CD4-positive, alpha-beta T cell (primary cell): ENCODE data around the gene PPP4R3A. TPM values are rescaled to one million over a fixed set of nuclear protein-coding genes. Genes with fewer than 3 reads are reported as not detected.
A peak's percentile ranks its signal among the peaks of the same experiment; 100 is the strongest.

Source experiments
- ATAC-seq: fragments of 200-7000 bp; cut with Tn5 transposase; one replicate; pipeline ENCODE4 v1.10.0; 2022; ENCODE audit warnings: mild to moderate bottlenecking; ENCODE audit not compliant: poor library complexity
- CTCF ChIA-PET: fragments of 350-600 bp; sonication (Branson Sonifier 250); formaldehyde crosslinking; loops from one replicate; lab custom pipeline; 2021; ENCODE audit warnings: antibody characterized with exemption, inconsistent platforms; lab: Charles Lee
- POLR2A ChIA-PET: fragments of 350-600 bp; sonication (Branson Sonifier 250); formaldehyde crosslinking; loops from one replicate; lab custom pipeline; 2021; ENCODE audit warnings: antibody characterized with exemption, inconsistent platforms; lab: Charles Lee
- DNase-seq, 14 experiments: peaks; one replicate each; pipeline ENCODE4 v3.0.0-alpha.2; 2013 to 2020; ENCODE audit warnings: mixed read lengths in 2 of 14
- H3K27ac ChIP-seq, 2 donors: one replicate each; pipeline versions ENCODE4 v1.5.1 to v1.7.0; 2013; ENCODE audit warnings: low read length in 2 of 2, low read depth in 1 of 2, mild to moderate bottlenecking in 1 of 2
- H3K27me3 ChIP-seq, 2 experiments: 1 replicate in 1 of 2; 2 replicates in 1 of 2; pipeline versions ENCODE4 v1.6.1 to v1.7.0; 2013; ENCODE audit warnings: low read length in 2 of 2, control low read depth in 1 of 2, mild to moderate bottlenecking in 1 of 2, moderate library complexity in 1 of 2; ENCODE audit not compliant: insufficient read depth in 2 of 2, control insufficient read depth in 1 of 2
- H3K36me3 ChIP-seq: one replicate; pipeline ENCODE4 v1.6.1; 2013; ENCODE audit warnings: low read length, control low read depth; ENCODE audit not compliant: insufficient read depth
- H3K4me1 ChIP-seq: one replicate; pipeline ENCODE4 v1.6.1; 2013; ENCODE audit warnings: low read length, control low read depth; ENCODE audit not compliant: insufficient read depth
- H3K4me3 ChIP-seq: one replicate; pipeline ENCODE4 v1.5.1; 2013; ENCODE audit warnings: mild to moderate bottlenecking, low read length, moderate library complexity
- H3K9me3 ChIP-seq, 2 experiments: 1 replicate in 1 of 2; 2 replicates in 1 of 2; pipeline versions ENCODE4 v1.6.1 to v1.7.0; 2013; ENCODE audit warnings: low read length in 2 of 2, mild to moderate bottlenecking in 2 of 2, control low read depth in 1 of 2, moderate library complexity in 1 of 2; ENCODE audit not compliant: control insufficient read depth in 1 of 2, insufficient read depth in 1 of 2
- H3K27ac Mint-ChIP-seq: one replicate; pipeline ENCODE4 v1.8.0; 2020; ENCODE audit warnings: mixed read lengths
- H3K27me3 Mint-ChIP-seq: one replicate; pipeline ENCODE4 v1.8.0; 2021; ENCODE audit warnings: mixed read lengths
- H3K36me3 Mint-ChIP-seq: one replicate; pipeline ENCODE4 v1.8.0; 2021; ENCODE audit warnings: low read depth, mixed read lengths
- H3K4me1 Mint-ChIP-seq: one replicate; pipeline ENCODE4 v1.8.0; 2021; ENCODE audit warnings: low read depth, mixed read lengths
- H3K4me3 Mint-ChIP-seq: one replicate; pipeline ENCODE4 v1.8.0; 2020; ENCODE audit warnings: mild to moderate bottlenecking, mixed read lengths
- H3K9me3 Mint-ChIP-seq: one replicate; pipeline ENCODE4 v1.8.0; 2020; ENCODE audit warnings: mixed read lengths
- intact Hi-C, 2 experiments: fragments of 100-400 bp; cut with DNase I in 1 of 2; cut with micrococcal nuclease in 1 of 2; formaldehyde crosslinking; loops; one replicate each; pipeline versions ENCODE4 v1.15.1 to v1.9.0; 2023 to 2025; cut with DNase I, micrococcal nuclease
- total RNA-seq, 174 experiments: library from RNA in 2 of 174; stranded (reverse) in 2 of 174; gene quantifications; one replicate each; pipeline ENCODE4 v1.2.3 and lab custom pipeline; 2021 to 2026
- TF ChIP-seq, protein P1 (sequence below): fragments of 200-600 bp; IDR thresholded peaks from one replicate; pipeline ENCODE4 v1.8.0; 2022; ENCODE audit warnings: antibody characterized with exemption, mild to moderate bottlenecking

PPP4R3A gene
- total RNA-seq, 2 experiments from 2014 or later = 189 to 205 TPM

DNA sequence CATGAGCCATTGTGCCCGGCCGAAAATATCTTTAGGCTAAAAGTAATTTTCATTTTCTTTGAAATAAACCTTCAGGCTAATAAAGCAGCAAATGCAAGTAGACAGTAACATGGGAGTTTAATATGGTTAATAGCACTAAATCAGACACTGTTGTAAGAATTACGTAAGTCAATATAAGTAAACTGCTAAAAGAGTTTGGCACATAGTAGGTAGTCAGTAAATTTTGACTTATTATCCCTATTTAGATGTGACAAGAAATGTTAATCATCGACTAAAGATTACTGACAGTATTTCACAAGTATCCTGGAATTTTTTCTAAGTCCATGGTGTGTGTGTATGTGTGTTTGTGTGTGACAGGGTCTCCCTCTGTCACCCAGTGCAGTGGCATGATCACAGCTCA is 3.9 kb downstream of the PPP4R3A start:
- intact Hi-C loops = loop anchor here in 1 of 2 experiments (5.0 kb wide), 1 partner anchor 189 kb away; no protein-coding TSS in a partner anchor
- POLR2A ChIA-PET = no interaction called here
- CTCF ChIA-PET = no interaction called here
- Histone ChIP-seq H3K27ac (no peak overlapping the region), H3K36me3 (peaks cover 40% of the 10 kb centered on the region), H3K4me1 (peaks cover 54% of the 10 kb centered on the region), H3K9me3 (no peaks in the 10 kb centered on the region), H3K27me3 (no peaks in the 10 kb centered on the region), H3K4me3 (no peak overlapping the region)
- Mint-ChIP-seq H3K27ac (peak overlapping the region; percentile 24), H3K27me3 (no peaks in the 10 kb centered on the region), H3K36me3 (peaks cover 87% of the 10 kb centered on the region), H3K4me3 (peak overlapping the region; percentile 71), H3K4me1 (peaks cover 77% of the 10 kb centered on the region), H3K9me3 (no peaks in the 10 kb centered on the region)
- TF ChIP-seq, protein P1, sequence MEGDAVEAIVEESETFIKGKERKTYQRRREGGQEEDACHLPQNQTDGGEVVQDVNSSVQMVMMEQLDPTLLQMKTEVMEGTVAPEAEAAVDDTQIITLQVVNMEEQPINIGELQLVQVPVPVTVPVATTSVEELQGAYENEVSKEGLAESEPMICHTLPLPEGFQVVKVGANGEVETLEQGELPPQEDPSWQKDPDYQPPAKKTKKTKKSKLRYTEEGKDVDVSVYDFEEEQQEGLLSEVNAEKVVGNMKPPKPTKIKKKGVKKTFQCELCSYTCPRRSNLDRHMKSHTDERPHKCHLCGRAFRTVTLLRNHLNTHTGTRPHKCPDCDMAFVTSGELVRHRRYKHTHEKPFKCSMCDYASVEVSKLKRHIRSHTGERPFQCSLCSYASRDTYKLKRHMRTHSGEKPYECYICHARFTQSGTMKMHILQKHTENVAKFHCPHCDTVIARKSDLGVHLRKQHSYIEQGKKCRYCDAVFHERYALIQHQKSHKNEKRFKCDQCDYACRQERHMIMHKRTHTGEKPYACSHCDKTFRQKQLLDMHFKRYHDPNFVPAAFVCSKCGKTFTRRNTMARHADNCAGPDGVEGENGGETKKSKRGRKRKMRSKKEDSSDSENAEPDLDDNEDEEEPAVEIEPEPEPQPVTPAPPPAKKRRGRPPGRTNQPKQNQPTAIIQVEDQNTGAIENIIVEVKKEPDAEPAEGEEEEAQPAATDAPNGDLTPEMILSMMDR = no peak
- ATAC-seq = no peak
- DNase-seq = no peak

DNA sequence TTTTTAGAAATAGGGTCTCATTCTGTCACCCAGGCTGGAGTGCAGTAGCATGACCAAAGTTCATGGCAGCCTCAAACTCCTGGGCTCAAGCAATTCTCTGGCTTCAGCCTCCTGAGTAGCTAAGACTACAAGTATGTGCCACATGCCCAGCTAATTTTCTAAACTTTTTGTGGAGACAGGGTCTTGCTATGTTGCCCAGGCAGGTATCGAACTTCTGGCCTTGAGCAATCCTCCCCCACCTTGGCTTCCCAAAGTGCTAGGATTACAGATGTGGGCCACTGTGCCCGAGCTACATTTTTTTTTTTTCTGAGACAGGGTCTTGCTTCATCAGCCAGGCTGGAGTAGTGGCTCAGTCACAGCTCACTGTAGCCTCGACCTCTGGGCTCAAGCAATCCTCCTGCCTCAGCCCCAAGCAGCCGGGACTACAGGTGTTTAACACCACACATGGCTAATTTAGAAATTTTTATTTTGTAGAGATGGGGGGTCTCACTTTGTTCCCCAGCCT is 7.1 kb downstream of the PPP4R3A start:
- Histone ChIP-seq H3K9me3 (no peaks in the 10 kb centered on the region), H3K27ac (no peak overlapping the region), H3K4me3 (no peak overlapping the region), H3K27me3 (no peaks in the 10 kb centered on the region), H3K36me3 (peaks cover 55% of the 10 kb centered on the region), H3K4me1 (peaks cover 63% of the 10 kb centered on the region)
- no peak for DNase-seq
- TF ChIP-seq, protein P1 = no peak
- intact Hi-C loops = no loop called here
- ChIA-PET POLR2A (no interaction called here), CTCF (no interaction called here)
- Mint-ChIP-seq H3K9me3 (no peaks in the 10 kb centered on the region), H3K27me3 (no peaks in the 10 kb centered on the region), H3K4me1 (peaks cover 76% of the 10 kb centered on the region), H3K36me3 (peaks cover 82% of the 10 kb centered on the region), H3K4me3 (peak overlapping the region; percentile 58), H3K27ac (peak overlapping the region; percentile 71)
- ATAC-seq = no peak

DNA sequence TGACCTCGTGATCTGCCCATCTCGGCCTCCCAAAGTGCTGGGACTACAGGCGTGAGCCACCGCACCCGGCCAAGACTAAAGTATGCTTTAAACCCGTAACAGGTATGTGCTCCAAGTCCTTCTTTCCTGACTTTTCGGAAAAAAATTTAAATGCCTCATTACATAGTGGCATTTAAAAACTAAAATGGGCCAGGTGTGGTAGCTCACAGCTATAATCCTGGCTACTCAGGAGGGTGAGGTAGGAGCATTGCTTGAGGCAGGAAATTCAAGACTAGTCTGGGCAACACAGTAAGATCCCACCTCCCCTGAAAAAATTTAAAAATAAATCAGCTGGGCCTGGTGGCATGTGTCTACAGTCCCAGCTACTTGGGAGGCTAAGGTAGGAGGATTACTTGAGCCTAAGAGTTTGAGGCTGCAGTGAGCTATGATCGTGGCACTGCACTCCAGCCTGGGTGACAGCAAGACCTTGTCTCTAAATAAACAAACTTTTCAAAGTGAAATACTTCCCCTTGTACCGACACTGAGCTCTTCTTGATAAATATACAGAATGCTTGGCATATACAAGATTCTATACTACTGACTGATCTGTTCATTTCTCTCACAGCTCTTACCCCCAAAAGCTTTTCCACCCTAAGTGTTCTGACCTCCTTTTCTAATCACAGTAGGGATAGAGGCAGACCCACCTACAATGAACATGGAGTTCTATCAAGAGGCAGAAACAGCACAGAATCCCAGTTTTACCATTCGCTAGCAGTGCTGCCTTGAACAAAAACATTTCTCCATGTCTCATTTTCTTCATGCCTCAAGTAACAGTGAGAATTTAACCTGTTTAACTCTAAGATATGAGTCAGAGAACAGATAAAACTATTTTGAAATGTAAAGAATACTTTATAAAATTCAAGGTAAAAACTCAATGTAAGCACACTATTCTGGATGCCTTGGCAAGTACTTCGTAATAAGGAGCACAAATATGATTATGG is 7.9 kb downstream of the PPP4R3A start:
- no peaks in the 10 kb centered on the region for H3K27me3 ChIP-seq
- H3K9me3 ChIP-seq = no peaks in the 10 kb centered on the region
- intact Hi-C loops = no loop called here
- TF ChIP-seq, protein P1 = no peak
- CTCF ChIA-PET = no interaction called here
- Mint-ChIP-seq H3K4me3 (peak overlapping the region; percentile 36), H3K27ac (peak overlapping the region; percentile 37), H3K36me3 (peaks cover 86% of the 10 kb centered on the region), H3K9me3 (no peaks in the 10 kb centered on the region), H3K27me3 (no peaks in the 10 kb centered on the region), H3K4me1 (peaks cover 81% of the 10 kb centered on the region)
- DNase-seq (no peak), ATAC-seq (no peak)
- H3K36me3 ChIP-seq = peaks cover 55% of the 10 kb centered on the region
- no peak overlapping the region for H3K4me3 ChIP-seq
- POLR2A ChIA-PET = interaction anchor here (1.8 kb wide), 1 partner anchor 8 kb away, joined by 9 read pairs; the partner anchor contains the start of gene PPP4R3A
- peaks cover 67% of the 10 kb centered on the region for H3K4me1 ChIP-seq
- no peak overlapping the region for H3K27ac ChIP-seq
